ENCODE data around the gene MYO3B.

The MYO3B gene

GRCh38 chr2:170301626-170302025 is 123.7 kb downstream of the MYO3B start:
- TF ChIP-seq CTCF (IDR thresholded peaks at IDR 0.05; ENCODE audit: insufficient read depth, low read length, poor library complexity, severe bottlenecking): no peak
- no peak overlapping the region for H3K4me3 ChIP-seq (replicated peaks; ENCODE audit: low read depth, low read length)
- DNase-seq (ENCODE audit: extremely low read depth, insufficient read length): no peak
- H3K27me3 ChIP-seq (replicated peaks; ENCODE audit: control insufficient read depth, insufficient read depth, low read length): no peaks in the 10 kb centered on the region
- H3K36me3 ChIP-seq (ENCODE audit: control insufficient read depth, insufficient read depth, low read length): no peaks in the 10 kb centered on the region

- Histone ChIP-seq H3K27me3 (replicated peaks; ENCODE audit: control insufficient read depth, insufficient read depth, low read length) (no peaks in the 10 kb centered on the region), H3K36me3 (ENCODE audit: control insufficient read depth, insufficient read depth, low read length) (no peaks in the 10 kb centered on the region), H3K4me3 (replicated peaks; ENCODE audit: low read depth, low read length) (no peak overlapping the region)
- no peak for DNase-seq (ENCODE audit: extremely low read depth, insufficient read length)
- TF ChIP-seq CTCF (IDR thresholded peaks at IDR 0.05; ENCODE audit: insufficient read depth, low read length, poor library complexity, severe bottlenecking): no peak
Observed at GRCh38 chr2:170305711-170306110, 127.8 kb downstream of the MYO3B start.

- DNase-seq (ENCODE audit: extremely low read depth, insufficient read length): no peak
- H3K27me3 ChIP-seq (replicated peaks; ENCODE audit: control insufficient read depth, insufficient read depth, low read length): no peaks in the 10 kb centered on the region
- TF ChIP-seq CTCF (IDR thresholded peaks at IDR 0.05; ENCODE audit: insufficient read depth, low read length, poor library complexity, severe bottlenecking): no peak
- H3K4me3 ChIP-seq (replicated peaks; ENCODE audit: low read depth, low read length): no peak overlapping the region
- H3K36me3 ChIP-seq (ENCODE audit: control insufficient read depth, insufficient read depth, low read length): no peaks in the 10 kb centered on the region
Observed at GRCh38 chr2:170306293-170306873, 128.4 kb downstream of the MYO3B start.

GRCh38 chr2:170307052-170307451 is 129.1 kb downstream of the MYO3B start:
- no peak for TF ChIP-seq CTCF (IDR thresholded peaks at IDR 0.05; ENCODE audit: insufficient read depth, low read length, poor library complexity, severe bottlenecking)
- DNase-seq (ENCODE audit: extremely low read depth, insufficient read length): no peak
- Histone ChIP-seq H3K36me3 (ENCODE audit: control insufficient read depth, insufficient read depth, low read length) (no peaks in the 10 kb centered on the region), H3K4me3 (replicated peaks; ENCODE audit: low read depth, low read length) (no peak overlapping the region), H3K27me3 (replicated peaks; ENCODE audit: control insufficient read depth, insufficient read depth, low read length) (no peaks in the 10 kb centered on the region)

- no peak for TF ChIP-seq CTCF (IDR thresholded peaks at IDR 0.05; ENCODE audit: insufficient read depth, low read length, poor library complexity, severe bottlenecking)
- Histone ChIP-seq H3K27me3 (replicated peaks; ENCODE audit: control insufficient read depth, insufficient read depth, low read length) (no peaks in the 10 kb centered on the region), H3K36me3 (ENCODE audit: control insufficient read depth, insufficient read depth, low read length) (no peaks in the 10 kb centered on the region), H3K4me3 (replicated peaks; ENCODE audit: low read depth, low read length) (no peak overlapping the region)
- DNase-seq (ENCODE audit: extremely low read depth, insufficient read length): no peak
Observed at GRCh38 chr2:170307555-170308351, 129.8 kb downstream of the MYO3B start.
